ENCODE results near the gene FBXO42. TPM values are rescaled to one million over a fixed set of nuclear protein-coding genes. Genes with fewer than 3 reads are reported as not detected.

Gene FBXO42
- total and polyA plus RNA-seq, 2 donors (not counting 3 experiments of a cell fraction or from before 2014, with no cell fraction given): 16.3 to 20.4 TPM

DNA sequence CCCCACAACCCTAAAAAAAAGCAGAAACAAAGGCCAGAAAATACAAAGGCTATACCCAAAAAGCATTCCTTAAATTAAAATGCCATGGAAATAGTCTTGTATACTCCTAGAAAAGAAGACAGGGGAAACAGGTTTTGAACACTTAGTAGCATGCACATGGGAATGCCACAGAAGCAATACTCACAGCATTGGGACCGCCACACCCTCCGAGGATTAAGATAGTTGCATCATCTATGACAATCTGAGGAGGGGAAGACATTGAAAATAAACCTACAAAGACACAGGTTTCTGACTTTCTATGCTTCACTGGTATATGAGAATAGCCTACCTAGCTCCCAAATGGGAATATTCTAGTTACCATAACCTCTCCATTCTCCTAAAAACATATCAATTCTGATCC is 99.4 kb downstream of the FBXO42 start:
- dilution Hi-C loops (cut with MboI; ENCODE audit: extremely low pct_ligation_motif_present, low sequenced_read_pairs) (no loop called here), intact Hi-C loops (cut with micrococcal nuclease) (no loop called here)
- Histone ChIP-seq H3K27ac (ENCODE audit: insufficient read depth, low read depth, low read length) (no peak overlapping the region), H3K9me1 (replicated peaks; ENCODE audit: control insufficient read depth, extremely low read depth, insufficient read depth, low read length) (no peaks in the 10 kb centered on the region), H3K4me3 (replicated peaks in 1 of 3; ENCODE audit: insufficient read depth in 1 of 3, low read depth in 1 of 3, low read length in 3 of 3) (no peak overlapping the region), H3K36me3 (ENCODE audit: control insufficient read depth in 2 of 2, extremely low read depth in 1 of 2, insufficient read depth in 2 of 2, low read length in 2 of 2) (peaks cover 12 to 20% of the 10 kb centered on the region in 2 experiments), H3K4me2 (ENCODE audit: insufficient read depth, low read length) (no peak overlapping the region), H3K27me3 (ENCODE audit: control insufficient read depth in 2 of 2, insufficient read depth in 2 of 2, low read length in 2 of 2) (no peaks in the 10 kb centered on the region), H3K9ac (replicated peaks; ENCODE audit: extremely low read depth, insufficient read depth, low read length) (no peak overlapping the region), H4K20me1 (replicated peaks; ENCODE audit: control insufficient read depth, extremely low read depth, insufficient read depth, low read length) (no peaks in the 10 kb centered on the region), H3K9me3 (replicated peaks; ENCODE audit: control insufficient read depth, insufficient read depth, low read length) (no peaks in the 10 kb centered on the region), H3K4me1 (ENCODE audit: control insufficient read depth, extremely low read depth, insufficient read depth, low read length) (peaks cover 23% of the 10 kb centered on the region), H2AFZ (ENCODE audit: low read depth, low read length) (no peak overlapping the region), H3K79me2 (ENCODE audit: control insufficient read depth, insufficient read depth, low read length) (no peaks in the 10 kb centered on the region)
- BruUV-seq (replicated peaks): no TSS peak
- FAIRE-seq: no peak
- no peak for DNase-seq (ENCODE audit: low read depth, low spot score)
- POLR2A ChIA-PET: no interaction called here
- TF ChIP-seq FOS (IDR thresholded peaks at IDR 0.05; ENCODE audit: borderline replicate concordance, insufficient read depth, low read length) (no peak), MYC (IDR thresholded peaks at IDR 0.05; ENCODE audit: low read depth, low read length) (no peak), JUN (IDR thresholded peaks at IDR 0.05; ENCODE audit: borderline replicate concordance, insufficient read depth, insufficient read length, low read depth) (no peak), GATA2 (IDR thresholded peaks at IDR 0.05; ENCODE audit: insufficient read depth, insufficient read length, low read depth, low read length) (no peak), EZH2 (IDR thresholded peaks at IDR 0.05; ENCODE audit: borderline replicate concordance, low read depth, low read length, severe bottlenecking) (no peak), MAX (IDR thresholded peaks at IDR 0.05; ENCODE audit: insufficient read depth, insufficient read length) (no peak), POLR2A (IDR thresholded peaks at IDR 0.05; ENCODE audit: low read depth, low read length) (no peak), POLR2AphosphoS5 (IDR thresholded peaks at IDR 0.05; ENCODE audit: insufficient read depth, low read depth, low read length) (no peak)
- TF ChIP-seq, protein P1, sequence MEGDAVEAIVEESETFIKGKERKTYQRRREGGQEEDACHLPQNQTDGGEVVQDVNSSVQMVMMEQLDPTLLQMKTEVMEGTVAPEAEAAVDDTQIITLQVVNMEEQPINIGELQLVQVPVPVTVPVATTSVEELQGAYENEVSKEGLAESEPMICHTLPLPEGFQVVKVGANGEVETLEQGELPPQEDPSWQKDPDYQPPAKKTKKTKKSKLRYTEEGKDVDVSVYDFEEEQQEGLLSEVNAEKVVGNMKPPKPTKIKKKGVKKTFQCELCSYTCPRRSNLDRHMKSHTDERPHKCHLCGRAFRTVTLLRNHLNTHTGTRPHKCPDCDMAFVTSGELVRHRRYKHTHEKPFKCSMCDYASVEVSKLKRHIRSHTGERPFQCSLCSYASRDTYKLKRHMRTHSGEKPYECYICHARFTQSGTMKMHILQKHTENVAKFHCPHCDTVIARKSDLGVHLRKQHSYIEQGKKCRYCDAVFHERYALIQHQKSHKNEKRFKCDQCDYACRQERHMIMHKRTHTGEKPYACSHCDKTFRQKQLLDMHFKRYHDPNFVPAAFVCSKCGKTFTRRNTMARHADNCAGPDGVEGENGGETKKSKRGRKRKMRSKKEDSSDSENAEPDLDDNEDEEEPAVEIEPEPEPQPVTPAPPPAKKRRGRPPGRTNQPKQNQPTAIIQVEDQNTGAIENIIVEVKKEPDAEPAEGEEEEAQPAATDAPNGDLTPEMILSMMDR (IDR thresholded peaks at IDR 0.05; ENCODE audit: extremely low read depth in 1 of 2, insufficient read depth in 1 of 2, low read depth in 1 of 2, low read length in 2 of 2): no peak
- CTCF ChIA-PET: interaction anchor here (2.6 kb wide), 1 partner anchor 110 kb away, joined by 5 read pairs; no protein-coding TSS in a partner anchor

Data from endothelial cell of umbilical vein (primary cell).